HG02763 (cell line): ENCODE results near the gene EXOC8.
A peak's percentile ranks its signal among the peaks of the same experiment; 100 is the strongest.

Experiments used
- ATAC-seq: cut with Tn5 transposase; IDR thresholded peaks from one replicate; pipeline ENCODE4 v1.9.1; 2021; ENCODE audit warnings: mild to moderate bottlenecking, moderate library complexity; ENCODE audit not compliant: unreplicated experiment

EXOC8 gene, protein sequence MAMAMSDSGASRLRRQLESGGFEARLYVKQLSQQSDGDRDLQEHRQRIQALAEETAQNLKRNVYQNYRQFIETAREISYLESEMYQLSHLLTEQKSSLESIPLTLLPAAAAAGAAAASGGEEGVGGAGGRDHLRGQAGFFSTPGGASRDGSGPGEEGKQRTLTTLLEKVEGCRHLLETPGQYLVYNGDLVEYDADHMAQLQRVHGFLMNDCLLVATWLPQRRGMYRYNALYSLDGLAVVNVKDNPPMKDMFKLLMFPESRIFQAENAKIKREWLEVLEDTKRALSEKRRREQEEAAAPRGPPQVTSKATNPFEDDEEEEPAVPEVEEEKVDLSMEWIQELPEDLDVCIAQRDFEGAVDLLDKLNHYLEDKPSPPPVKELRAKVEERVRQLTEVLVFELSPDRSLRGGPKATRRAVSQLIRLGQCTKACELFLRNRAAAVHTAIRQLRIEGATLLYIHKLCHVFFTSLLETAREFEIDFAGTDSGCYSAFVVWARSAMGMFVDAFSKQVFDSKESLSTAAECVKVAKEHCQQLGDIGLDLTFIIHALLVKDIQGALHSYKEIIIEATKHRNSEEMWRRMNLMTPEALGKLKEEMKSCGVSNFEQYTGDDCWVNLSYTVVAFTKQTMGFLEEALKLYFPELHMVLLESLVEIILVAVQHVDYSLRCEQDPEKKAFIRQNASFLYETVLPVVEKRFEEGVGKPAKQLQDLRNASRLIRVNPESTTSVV

DNA sequence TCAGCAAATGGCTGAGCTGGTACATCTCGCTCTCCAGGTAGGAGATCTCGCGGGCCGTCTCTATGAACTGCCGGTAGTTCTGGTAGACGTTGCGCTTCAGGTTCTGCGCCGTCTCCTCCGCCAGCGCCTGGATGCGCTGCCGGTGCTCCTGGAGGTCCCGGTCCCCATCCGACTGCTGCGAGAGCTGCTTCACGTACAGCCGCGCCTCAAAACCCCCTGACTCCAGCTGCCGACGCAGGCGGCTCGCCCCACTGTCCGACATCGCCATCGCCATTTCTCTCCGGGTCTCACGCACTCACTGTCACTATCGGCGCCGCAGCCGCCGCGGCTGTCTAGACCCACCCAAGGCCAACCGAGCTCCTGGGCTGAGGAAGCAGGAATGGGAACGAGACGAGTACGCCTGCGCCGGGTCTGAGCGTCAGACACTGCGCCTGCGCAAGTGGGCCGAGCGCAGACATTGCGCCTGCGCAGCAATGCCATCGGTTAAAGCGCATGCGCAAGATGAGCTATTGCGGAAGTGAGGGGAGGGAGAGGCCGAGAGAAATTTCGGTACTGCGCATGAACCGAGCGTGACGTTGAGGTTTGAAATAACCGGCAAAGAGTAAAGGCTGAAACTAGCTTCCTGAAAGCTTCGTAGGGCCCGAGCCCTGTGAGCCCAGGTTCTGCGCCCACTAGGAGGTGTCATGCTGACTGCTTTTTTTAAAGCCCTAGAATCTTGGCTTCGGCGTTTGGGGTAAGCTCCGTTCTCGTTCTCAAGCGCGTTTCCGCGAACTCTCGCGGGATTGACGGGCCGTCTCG is at the start of gene EXOC8:
TSS of gene EXOC8 (minus strand) at position 381 of the 798 bp plus-strand sequence. CDS start at position 274, 107 bp downstream.
- ATAC-seq, result peak; percentile 73

DNA sequence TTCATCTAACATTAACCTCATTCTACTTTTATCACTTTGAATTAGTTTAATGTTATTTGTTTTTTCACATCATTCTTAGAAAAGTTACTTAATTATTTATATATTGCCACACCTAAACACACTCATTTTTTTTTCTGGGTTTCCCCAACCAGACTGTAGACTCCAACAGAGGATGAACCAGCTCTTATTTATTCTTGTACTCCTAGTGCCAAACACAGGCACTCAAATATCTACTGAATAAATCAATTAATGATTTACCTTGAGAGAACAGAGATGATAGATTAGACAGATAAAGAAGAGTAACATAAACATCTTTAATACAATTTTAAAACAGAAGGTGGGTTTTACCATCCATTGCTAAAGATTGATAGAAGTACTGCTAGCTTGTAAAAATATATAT is 48.8 kb upstream of the EXOC8 start:
- ATAC-seq, result no peak

DNA sequence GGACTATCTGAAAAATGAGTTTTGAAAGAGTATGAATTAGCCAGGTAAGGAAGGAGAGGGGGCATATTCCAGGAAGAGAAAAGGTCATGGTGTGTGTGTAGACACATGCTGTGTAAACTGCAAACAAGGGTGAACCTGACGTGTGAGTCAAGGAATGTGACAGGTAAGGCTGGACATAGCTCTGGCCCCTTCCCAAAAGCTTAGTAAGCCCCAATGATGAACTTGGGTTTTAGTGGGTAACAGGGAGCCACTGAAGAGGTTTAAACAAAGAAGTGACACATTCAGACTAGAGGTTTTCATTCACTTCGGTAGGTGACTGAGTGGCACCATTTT is 47.7 kb upstream of the EXOC8 start:
- no peak for ATAC-seq

DNA sequence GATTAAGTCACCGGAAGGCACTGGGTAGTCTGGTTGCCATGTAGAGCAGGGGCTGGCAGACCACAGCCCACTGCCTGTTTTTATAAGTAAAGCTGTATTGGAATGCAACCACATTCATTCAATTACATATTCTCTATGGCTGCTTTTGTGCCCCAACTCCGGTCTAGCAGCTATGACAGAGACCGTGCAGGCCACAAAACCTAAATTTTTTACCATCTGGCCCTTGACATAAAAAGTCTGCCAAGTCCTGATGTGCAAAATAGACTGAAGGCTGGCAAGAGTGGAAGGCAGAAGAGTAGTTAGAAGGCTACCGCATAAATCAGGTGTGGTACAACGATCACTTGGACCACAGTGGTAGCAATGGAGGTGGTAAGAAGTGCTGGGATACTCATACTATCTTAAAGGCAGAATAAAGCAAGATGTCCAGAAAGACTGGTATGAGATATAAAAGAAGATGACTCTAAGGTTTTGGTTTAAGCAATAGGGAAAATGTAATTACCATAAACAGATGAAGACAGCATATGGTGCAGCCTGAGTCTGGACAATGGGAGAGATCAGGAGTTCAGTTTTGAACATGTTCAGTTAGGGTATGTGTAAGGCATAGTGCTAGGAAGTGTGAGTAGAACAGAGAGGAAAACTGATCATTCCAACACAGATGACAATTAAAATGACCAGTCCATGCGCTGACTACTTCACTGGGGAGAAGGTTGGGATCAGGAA is 47.2 kb upstream of the EXOC8 start:
- no peak for ATAC-seq

DNA sequence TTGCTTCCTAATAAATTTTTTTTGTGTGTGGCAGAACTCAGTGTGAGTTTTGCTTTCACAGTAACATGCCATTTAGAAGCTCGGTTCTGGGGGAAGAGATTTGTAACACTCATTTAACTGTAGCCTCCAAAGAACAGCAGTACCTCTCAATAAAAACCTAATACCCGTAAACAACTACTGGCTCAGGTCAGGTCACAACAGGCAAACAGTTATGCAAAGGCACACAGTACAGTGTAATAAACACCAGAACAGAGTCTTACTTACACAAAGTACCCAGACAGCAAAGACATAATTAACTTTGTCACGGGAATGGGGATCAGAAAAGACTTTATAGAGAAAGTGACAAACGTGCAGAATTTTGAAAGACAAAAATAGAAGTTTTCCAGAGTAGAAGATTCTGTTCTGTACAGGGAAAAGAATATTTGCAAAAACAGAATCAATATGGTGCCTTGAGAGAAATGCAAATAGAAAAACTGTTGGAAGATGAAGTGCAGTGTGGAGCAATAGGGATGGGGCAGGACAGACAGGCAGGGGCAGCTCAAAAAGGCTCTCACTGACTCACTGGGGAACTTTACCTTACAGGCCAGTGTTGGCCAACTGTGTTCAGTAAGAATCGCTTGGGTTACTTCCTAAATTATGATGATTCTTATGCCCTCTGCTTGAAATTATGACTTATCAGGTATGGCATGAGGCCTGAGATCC is 45.7 kb upstream of the EXOC8 start:
- ATAC-seq, result no peak

DNA sequence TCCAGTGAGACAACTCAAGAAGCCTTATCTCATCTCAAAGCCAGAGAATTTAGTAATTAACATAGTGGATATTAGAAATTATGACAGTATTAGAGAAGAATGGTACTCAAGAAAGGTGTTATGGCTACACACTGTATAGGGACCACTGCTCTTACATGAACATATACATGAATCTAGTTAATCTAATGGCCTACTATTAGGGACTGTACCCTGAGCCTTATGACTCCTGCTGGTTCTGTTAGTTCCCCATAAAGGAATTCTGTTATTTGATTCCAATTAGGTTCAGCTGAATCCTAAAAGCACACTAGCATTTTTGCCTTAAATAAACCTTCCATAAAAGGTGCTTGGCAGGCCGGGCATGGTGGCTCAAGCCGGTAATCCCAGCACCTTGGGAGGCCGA is 44.8 kb upstream of the EXOC8 start:
- no peak for ATAC-seq

DNA sequence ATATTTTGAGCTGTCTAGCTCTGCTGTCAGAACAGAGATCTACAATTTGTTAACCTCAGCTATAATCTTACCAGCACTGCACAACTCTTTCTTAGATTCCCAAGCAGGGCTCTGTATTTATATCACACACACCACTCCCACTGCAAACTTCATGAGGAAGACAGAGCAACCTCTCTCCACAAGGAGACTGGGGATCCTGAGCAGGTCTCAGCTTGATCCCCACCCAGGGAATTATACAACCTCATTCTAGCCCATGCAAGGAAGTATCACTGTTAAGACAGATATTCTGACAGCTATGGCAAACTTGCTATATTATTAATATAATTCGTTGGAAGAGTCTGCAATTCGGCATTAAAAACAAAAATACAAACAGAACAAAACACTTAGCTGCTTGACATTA is 44.1 kb upstream of the EXOC8 start:
- no peak for ATAC-seq

DNA sequence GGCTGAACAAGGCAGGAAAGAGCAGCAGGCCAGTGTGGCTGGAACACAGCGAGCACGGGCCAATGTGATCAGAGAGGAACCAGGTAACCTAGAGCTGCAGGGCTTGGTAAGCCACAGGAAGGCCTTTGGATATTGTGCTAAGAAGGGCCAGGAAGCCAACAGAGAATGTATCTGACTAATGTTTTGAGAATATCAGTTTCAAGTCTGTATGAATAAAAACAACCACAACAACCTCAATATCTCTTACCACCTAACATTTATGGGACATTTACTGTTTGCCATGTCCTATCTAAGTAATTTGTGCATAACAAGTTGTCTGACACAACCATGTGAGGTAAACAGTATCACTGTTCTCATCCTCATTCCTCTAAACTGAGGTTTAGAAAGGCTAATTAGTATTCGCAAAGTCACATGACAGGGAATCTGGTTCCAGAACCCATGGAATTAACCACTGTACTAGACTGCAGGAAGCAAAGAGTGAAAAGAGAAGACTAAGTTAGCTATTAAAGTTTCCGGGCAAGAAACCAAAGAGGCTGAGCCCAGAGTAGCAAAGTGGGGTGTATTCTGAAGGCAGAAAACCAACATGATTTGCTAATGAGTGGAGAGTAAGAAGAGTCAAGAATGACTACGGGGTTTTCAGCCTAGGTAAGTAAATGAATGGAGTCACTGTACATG is 39.4 kb upstream of the EXOC8 start:
- peak; percentile 45 for ATAC-seq

DNA sequence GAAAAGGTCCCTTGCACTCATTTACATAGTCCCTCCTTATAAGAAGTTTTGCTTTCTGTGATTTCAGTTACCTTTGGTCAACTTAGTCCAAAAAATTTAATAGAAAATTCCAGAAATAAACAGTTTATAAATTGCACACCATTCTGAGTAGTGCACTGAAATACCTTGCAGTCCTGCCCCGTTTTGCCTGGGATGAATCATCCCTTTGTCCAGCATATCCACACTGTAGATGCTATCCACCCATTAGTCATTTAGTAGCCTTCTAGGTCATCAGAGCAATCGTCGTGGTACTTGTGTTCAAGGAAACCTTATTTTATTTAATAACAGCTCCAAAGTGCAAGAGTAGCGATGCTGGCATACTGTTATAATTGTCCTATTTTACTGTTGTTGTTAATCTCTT is 38.4 kb upstream of the EXOC8 start:
- ATAC-seq, result no peak

DNA sequence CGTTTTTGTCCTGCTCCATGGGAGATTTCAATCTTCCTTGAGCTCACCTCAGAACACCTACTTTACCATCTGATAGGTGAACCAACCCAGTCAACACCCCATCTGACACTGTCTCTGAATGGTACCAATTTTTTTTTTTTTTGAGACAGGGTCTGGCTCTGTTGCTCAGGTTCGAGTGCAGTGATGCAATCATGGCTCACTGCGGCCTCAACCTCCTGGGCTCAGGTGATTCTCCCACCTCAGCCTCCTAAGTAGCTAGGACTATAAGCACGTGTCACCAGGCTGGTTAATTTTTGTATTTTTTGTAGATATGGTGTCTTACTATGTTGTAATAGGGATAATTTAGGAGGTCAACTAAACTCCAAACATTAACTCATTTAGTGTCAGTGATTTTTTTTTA is 36.7 kb upstream of the EXOC8 start:
- no peak for ATAC-seq

DNA sequence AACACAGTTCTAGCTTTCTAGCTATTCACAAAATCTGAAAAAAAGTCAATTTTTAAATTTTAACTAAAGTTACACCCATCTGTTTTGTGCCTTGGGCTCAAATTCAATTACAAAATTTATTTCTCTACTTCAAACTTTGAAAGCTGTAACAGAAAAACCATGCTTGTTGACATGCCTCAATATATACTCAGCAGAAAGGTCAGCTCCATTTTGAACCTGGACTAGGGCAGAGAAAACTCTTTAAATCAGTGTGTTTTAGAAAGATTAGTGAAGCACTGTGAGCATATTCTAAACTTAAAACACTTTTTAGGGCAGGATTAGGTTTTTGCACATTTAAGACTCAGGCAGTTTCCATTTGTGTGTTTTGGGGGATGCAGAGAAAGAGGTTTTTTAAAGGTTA is 34.8 kb upstream of the EXOC8 start:
- no peak for ATAC-seq

DNA sequence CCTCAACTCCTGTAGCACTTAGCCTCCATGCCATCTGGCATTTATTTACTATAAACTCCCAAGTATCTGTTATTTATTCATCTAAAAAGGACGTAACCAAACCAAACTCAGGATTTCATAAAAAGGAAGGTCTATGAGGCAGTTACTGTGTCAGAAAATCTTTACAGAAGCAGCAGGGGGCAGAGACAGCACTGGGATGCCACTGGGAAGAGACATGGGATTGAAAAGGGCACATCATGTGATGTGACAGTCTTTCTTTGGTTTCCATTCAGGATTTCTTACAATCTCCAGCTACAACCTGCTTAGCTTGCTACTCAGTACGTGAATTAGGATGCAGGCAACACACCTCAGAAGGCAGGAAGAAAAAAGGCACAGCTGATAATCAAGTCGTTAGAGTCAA is 31.6 kb upstream of the EXOC8 start:
- no peak for ATAC-seq

DNA sequence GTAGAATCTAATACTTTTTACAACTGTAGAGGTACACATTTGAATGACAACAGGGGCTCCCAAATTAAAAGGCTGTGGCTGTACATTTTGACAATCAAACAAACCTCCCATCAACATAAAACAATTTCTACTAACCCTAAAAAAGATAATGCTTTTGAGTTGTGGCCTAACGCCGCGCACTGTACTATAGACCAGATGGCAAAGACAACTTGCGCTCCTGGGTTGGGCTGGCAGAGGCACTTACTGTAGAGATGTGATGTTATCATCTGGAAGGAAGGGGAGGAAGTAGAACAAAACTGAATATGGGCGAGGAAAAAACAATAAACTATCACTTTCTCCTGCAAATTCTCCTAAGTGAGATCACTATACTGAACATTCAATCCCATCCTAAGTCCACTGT is 26.5 kb upstream of the EXOC8 start:
- ATAC-seq, result no peak

DNA sequence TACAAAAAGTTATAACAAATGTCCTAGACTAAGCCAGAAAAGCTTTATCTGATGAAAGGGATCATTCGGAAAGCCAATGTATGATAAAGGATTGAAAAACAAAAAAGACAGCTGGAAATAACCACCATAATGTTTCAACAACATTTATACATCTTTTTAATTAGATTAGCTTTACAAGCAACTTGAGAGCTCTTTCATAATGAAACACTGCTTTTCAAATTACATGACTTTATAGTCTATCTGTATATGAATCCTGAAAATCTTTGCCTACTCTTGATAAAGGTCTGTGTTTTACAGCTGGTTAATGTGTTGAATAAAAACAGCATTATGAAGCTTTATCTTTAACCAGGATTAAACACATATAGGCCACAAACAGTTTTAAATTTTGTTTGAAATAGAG is 26.0 kb upstream of the EXOC8 start:
- ATAC-seq, result no peak

DNA sequence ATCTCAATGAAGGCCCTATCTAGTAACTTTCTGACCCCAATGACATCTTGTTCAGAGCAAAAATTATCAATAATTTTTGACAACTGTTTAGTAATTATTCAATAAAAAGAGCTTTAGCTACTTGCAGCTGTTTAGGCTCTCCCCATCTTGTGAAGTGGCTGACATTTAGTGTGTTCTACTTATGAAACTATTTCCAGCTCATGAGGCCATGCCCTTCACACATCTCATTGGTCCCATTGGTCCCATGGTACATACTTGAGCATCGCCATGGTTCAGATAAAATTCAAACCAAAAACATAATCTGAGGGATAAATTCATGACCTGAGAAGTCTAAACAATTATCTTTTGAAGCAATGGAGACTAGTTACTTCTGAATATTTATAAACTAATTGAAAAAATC is 24.7 kb upstream of the EXOC8 start:
- no peak for ATAC-seq

DNA sequence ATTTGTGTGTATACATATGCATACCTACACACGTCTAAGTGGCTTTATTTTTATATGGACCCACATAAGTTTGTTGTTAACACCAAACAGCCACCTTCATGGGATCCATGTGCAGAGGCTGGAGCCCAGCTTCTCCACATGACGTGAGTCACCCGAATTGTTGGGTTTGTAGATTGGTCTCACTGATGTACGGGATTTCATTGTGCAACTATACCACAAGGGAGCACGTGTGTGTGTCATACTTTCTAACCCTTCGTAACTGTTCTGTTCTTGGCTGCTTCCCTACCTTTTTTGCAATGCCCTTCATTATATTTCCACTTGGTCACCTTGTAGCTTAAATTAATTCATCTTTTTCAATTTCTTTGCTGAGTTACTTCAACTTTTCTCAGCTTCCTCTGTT is 21.5 kb upstream of the EXOC8 start:
- no peak for ATAC-seq

DNA sequence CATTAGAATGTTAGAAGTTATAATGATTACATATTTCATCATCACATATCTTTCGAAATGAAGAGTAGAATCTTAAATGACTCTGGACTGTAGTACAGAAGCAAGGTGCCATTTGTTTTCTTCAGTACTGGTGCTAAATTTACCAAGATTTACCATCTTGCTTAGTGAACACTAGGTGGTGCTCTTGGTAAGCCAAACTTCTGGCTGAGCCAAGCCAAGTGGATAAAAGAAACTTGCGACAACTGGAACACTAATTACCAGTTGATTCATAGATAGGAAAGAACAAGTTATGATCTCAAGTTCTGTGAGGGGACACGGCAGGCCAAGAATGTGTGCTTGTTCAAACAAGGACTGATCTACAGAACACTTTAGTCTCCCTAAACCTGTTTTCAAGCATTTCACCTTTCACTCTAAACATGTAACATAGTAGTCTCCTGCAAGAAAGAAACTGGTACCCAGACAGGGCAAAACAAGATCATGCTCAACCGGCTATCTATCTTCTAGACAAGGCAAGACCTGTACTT is 20.2 kb upstream of the EXOC8 start:
- ATAC-seq, result no peak

DNA sequence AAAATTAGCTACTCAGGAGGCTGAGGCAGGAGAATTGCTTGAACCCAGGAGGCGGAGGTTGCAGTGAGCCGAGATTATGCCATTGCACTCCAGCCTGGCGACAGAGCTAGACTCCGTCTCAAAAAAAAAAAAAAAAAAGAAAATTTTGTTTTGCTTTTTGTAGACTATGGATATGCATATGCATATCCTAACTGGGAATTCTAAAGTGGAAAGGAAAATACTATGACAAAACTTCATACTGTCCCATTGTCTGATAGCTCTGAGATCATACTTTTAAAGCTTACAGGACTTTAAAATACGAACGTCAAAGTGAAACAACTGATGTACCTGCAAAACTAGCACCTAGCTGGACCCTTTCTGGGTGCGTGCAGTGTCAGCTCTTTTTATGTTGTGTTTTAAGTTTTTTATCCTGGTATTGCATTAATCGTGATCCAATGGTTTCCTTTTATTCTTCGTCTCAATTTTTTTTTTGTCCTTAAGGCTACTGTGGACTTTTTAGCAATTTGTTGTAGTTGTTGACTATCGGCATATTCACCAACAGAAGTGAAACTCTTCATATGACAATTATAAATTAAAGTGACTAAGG is 19.6 kb upstream of the EXOC8 start:
- no peak for ATAC-seq

DNA sequence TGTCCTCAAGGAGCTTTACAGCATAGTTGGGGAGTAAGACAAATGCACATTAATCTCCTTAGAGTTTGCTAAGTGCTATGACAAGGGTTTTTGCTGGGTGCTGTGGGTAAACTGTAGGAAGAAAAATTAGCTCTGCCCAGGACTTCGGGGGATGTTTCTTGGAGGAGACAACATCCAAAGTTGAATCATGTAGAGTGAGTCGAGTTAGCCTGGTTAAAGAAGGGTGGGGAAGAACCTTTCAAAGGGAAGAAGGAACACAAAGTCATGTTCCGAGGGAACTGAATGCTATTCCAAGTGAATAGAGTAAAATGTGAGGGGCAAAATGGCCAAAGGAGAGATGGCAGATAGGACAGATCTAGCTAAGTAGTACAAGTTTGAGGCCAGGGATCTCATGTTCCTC is 17.5 kb upstream of the EXOC8 start:
- no peak for ATAC-seq
